Activated T-helper 2 cell treated with anti-CD3 and anti-CD28 coated beads, Interferon-gamma antibody, Interleukin-2, Interleukin-4, amounts not matched to agents 10 μg/mL and 5 μg/mL and 100 μg/mL, durations not matched to agents 14 hours and 24 hours and 36 hours (primary cell): ENCODE measurements around the gene ST7. TPM values are rescaled to one million over a fixed set of nuclear protein-coding genes. Genes with fewer than 3 reads are reported as not detected.
"Not testable (repeated sequence)": the region's sequence is repeated elsewhere in the genome, so short reads cannot be mapped to it uniquely, and the experiment has no call there.

Experiments used
- DNase-seq: peaks from one replicate; pipeline ENCODE4 v3.0.0; 2021; ENCODE audit warnings: low spot score
- H3K27ac Mint-ChIP-seq: one replicate; pipeline ENCODE4 v1.8.0; 2021; ENCODE audit warnings: mixed read lengths
- H3K27me3 Mint-ChIP-seq: one replicate; pipeline ENCODE4 v1.8.0; 2021; ENCODE audit warnings: low read depth, mixed read lengths
- H3K36me3 Mint-ChIP-seq: one replicate; pipeline ENCODE4 v1.8.0; 2021; ENCODE audit warnings: low read depth, mixed read lengths
- H3K4me1 Mint-ChIP-seq: one replicate; pipeline ENCODE4 v1.8.0; 2021; ENCODE audit warnings: low read depth, mixed read lengths
- H3K4me3 Mint-ChIP-seq: one replicate; pipeline ENCODE4 v1.8.0; 2021; ENCODE audit warnings: low read depth, mild to moderate bottlenecking, moderate library complexity, mixed read lengths
- H3K9me3 Mint-ChIP-seq: one replicate; pipeline ENCODE4 v1.8.0; 2021; ENCODE audit warnings: mixed read lengths
- intact Hi-C: fragments of 100-400 bp; cut with micrococcal nuclease; formaldehyde crosslinking; loops from one replicate; pipeline ENCODE4 v1.15.1; 2023
- total RNA-seq: library from RNA; stranded (reverse); gene quantifications from 2 replicates; pipeline ENCODE4 v1.2.3, GENCODE V29; 2022

ST7 gene
- total RNA-seq, 1 donor from 2014 or later: 8.0 TPM

DNA sequence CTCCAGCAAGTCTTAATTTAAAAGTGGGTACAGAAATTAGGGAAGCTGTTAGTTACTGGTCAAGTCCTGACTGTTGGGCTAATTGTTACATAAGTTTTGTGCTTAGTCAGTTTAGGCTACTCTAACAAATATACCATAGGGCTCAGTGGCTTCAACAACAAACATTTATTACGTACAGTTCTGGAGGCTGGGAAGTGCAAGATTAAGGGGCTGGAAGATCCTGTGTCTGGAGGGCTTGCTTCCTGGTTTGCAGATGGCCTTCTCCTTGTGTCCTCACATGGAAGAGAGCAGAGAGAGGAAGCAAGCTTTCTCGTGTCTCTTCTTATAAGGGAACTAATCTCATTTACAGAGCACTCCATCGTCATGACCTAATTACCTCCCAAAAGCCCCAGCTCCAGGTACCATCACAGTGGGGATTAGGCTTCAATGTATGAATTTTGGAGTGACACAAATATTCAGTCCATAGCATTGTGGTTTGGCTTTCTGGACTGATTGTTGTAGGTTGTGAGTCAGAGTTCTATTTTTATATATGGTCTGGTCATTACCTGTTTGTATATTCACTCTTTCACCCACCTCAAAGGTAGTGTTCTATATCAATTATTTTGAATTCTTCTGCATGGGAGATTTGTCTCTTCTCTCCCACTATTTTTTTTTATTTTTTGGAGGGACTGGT lies 17.1 kb downstream of the ST7 start:
- Mint-ChIP-seq H3K4me3 (no peak overlapping the region), H3K9me3 (no peaks in the 10 kb centered on the region), H3K4me1 (peaks cover 11% of the 10 kb centered on the region), H3K36me3 (no peaks in the 10 kb centered on the region), H3K27ac (no peak overlapping the region), H3K27me3 (peaks cover 3% of the 10 kb centered on the region)
- DNase-seq: no peak
- intact Hi-C loops: no loop called here

DNA sequence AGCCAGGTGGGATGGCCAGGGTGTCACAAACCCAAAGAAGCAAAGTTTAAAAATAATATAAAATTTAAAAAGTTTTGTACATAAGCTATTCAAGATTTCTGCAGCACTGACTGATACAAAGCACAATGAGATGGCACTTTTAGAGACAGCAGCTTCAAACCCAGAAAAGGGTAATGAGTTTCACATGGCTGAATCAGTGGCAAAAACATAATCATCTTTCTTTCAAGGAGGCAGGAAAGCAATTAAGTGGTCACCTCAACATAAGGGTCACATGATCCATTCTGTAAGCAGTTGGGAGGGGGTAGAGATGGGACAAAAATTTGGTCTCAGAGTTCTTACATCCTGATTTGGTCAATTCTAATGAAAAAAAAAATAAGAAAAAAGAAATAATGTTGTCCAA lies 17.9 kb downstream of the ST7 start:
- not testable (repeated sequence) for H3K27ac Mint-ChIP-seq

DNA sequence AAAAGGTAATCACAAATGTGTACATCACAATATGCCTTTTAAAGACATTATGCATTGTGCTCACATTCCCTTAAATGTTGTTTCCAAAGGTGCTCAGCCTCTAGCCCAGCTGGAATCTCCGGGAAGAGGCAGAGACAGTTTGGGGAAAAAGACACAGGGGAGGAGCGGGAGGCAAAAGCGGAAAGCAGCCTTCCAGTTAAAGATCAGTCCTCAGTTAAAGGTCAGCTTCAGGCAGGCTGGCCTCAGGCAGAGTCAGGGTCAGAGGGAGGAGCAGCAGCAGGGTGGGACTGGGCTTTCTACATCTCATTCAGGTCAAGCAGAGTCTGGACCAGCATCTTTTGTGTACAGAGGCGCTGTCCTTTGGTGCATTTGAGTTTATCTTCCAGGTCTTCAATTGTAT lies 18.6 kb downstream of the ST7 start:
- no peak for DNase-seq
- Mint-ChIP-seq H3K27ac (no peak overlapping the region), H3K9me3 (no peaks in the 10 kb centered on the region), H3K36me3 (no peaks in the 10 kb centered on the region), H3K4me3 (no peak overlapping the region), H3K27me3 (peaks cover 1% of the 10 kb centered on the region), H3K4me1 (peaks cover 11% of the 10 kb centered on the region)
- intact Hi-C loops: no loop called here

More for the DNA sequence above, 17.9 kb downstream of the ST7 start:
- H3K36me3 Mint-ChIP-seq, H3K27me3 Mint-ChIP-seq, H3K4me3 Mint-ChIP-seq, intact Hi-C loops, H3K9me3 Mint-ChIP-seq, DNase-seq: not testable (repeated sequence)
- peaks cover 11% of the 10 kb centered on the region for H3K4me1 Mint-ChIP-seq

DNA sequence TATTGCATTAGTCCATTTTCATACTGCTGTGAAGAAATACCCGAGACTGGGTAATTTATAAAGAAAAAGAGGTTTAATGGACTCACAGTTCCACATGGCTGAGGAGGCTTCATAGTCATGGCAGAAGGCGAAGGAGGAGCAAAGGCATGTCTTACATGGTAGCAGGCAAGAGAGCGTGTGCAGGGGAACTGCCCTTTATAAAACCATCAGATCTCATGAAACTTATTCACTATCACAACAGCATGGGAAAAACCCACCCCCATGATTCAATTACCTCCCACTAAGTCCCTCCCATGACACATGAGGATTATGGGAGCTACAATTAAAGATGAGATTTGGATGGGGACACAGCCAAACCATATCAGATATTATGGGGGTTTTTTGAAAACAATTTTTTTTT lies 21.7 kb downstream of the ST7 start:
- H3K4me3 Mint-ChIP-seq, H3K36me3 Mint-ChIP-seq, H3K27me3 Mint-ChIP-seq, intact Hi-C loops, DNase-seq, H3K9me3 Mint-ChIP-seq: not testable (repeated sequence)
- Mint-ChIP-seq H3K4me1 (peaks cover 11% of the 10 kb centered on the region), H3K27ac (peak overlapping the region; percentile 36)

DNA sequence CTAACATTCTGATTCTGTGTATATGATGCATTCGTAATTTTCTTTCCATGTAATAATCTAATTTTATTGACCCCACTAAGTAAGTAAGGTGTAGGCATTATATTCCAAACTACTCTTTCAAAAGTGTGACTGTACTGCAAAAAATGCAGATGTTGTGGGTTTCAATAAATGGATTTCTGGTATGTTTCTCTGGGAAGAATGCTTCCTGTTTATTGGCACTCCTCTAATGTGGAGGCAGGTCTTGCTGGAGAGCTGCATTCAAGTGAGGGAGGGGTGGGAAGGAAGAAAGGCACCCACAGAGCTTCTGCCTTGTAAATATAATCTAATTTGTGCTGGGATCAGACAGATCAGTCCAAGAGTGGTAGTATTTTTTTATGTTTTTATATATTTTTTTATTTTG lies 23.9 kb downstream of the ST7 start:
- no peak for DNase-seq
- no peaks in the 10 kb centered on the region for H3K27me3 Mint-ChIP-seq
- no peaks in the 10 kb centered on the region for H3K9me3 Mint-ChIP-seq
- H3K4me3 Mint-ChIP-seq: no peak overlapping the region
- intact Hi-C loops: no loop called here
- no peaks in the 10 kb centered on the region for H3K36me3 Mint-ChIP-seq
- H3K27ac Mint-ChIP-seq: no peak overlapping the region
- peaks cover 2% of the 10 kb centered on the region for H3K4me1 Mint-ChIP-seq

DNA sequence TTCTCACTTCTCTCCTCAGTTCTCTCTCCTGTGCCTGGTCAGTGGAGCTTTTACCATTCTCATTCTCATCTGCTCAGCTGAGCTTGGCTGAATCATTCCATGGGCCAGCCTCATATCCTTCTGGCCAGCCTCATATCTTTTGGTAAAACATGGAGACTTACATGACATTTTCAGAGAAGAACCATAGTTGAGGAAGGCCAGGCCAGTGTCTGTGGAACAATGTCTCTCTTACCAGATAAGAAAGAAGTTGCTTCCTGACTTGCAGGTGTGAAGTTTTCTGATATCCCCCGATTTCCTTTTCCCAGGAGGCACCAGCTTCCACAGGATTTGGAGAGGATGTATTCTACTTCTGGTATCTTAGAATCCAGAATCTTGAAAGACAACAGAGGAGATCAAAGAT lies 24.7 kb downstream of the ST7 start:
- no peaks in the 10 kb centered on the region for H3K36me3 Mint-ChIP-seq
- H3K9me3 Mint-ChIP-seq: no peaks in the 10 kb centered on the region
- no peak for DNase-seq
- no peaks in the 10 kb centered on the region for H3K27me3 Mint-ChIP-seq
- intact Hi-C loops: no loop called here
- no peak overlapping the region for H3K4me3 Mint-ChIP-seq
- H3K27ac Mint-ChIP-seq: no peak overlapping the region
- peaks cover 1% of the 10 kb centered on the region for H3K4me1 Mint-ChIP-seq

DNA sequence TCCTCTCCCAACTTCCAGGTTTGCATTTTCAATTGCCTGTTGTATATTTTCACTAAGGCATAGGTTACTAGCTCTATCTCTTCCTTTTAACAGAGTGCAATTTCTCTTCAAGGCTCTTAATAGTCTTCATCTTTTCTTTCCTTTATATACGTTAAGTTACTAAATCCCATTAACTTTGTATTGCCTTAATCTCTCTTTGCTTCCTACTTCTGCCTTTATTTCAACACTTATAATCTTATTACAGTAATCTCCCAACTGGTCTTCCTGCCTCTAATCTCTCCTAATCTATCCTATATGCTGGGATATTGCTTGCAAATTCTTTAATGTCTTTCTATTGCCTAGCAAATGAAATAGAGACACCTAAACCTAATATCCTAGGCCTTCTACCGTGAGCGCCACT lies 26.1 kb downstream of the ST7 start:
- Mint-ChIP-seq H3K4me1 (peaks cover 1% of the 10 kb centered on the region), H3K4me3 (no peak overlapping the region), H3K27me3 (no peaks in the 10 kb centered on the region), H3K27ac (no peak overlapping the region), H3K9me3 (no peaks in the 10 kb centered on the region), H3K36me3 (no peaks in the 10 kb centered on the region)
- intact Hi-C loops: no loop called here
- DNase-seq: no peak

DNA sequence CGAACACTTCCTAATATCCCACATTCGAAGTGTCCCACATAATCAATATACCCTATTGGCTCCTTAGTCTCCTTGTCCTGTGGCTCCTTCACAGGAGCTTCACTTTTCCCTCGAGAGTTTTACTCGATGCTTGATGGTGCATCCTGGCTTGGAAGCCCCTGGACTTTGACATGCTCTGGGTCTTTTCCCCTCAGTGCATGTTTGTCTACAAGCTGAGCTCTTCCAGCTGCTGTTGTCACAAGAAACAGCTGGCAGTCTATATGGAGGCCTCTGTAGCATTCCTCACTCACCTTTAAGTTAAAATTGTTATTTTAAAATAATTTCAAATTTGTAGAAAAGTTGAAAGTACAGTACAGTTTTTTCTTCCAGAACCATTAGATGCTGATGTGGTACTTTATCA lies 27.1 kb downstream of the ST7 start:
- no peak for DNase-seq
- H3K4me3 Mint-ChIP-seq: no peak overlapping the region
- intact Hi-C loops: no loop called here

DNA sequence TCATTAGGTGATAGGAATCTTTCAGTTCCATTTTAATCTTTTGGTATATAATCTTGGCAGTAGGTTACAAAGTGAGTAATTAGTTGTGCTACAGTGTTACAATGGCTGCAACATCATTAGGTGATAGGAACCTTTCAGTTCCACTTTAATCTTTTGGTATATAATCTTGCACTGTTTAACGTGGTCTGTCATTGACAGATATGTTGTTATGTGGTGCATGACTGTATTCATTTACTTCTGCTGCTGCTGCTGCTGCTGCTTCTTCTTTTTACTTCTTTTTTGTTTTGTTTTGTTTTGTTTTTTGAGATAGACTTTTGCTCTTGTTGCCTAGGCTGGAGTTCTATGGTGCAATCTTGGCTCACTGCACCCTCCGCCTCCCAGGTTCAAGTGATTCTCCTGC lies 28.6 kb downstream of the ST7 start:
- no peaks in the 10 kb centered on the region for H3K4me1 Mint-ChIP-seq
- H3K27ac Mint-ChIP-seq: no peak overlapping the region
- H3K27me3 Mint-ChIP-seq: no peaks in the 10 kb centered on the region
- H3K4me3 Mint-ChIP-seq: no peak overlapping the region
- no peaks in the 10 kb centered on the region for H3K36me3 Mint-ChIP-seq
- no peak for DNase-seq
- H3K9me3 Mint-ChIP-seq: no peaks in the 10 kb centered on the region
- intact Hi-C loops: no loop called here

More for the DNA sequence above, 27.1 kb downstream of the ST7 start:
- Mint-ChIP-seq H3K27me3 (no peaks in the 10 kb centered on the region), H3K4me1 (no peaks in the 10 kb centered on the region), H3K27ac (no peak overlapping the region), H3K36me3 (no peaks in the 10 kb centered on the region), H3K9me3 (no peaks in the 10 kb centered on the region)

DNA sequence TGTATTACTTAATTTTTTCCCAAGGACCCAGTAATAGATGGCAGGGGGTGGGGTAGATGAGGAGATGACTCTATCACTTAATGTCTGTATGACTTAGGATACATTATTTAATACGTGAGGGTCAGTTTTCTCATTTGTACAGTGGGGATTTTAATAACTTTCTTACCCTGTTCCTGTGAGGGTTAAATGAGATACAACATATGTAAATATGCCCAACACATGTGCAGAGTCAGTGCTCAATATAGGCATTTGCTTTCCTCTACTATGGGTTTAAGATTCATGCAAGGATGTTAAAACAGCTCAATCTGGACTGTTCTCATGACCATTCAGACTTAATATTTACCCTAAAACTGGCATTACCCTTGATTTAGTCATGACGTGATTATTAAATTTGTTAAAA lies 31.2 kb downstream of the ST7 start:
- H3K4me3 Mint-ChIP-seq: no peak overlapping the region
- no peak for DNase-seq
- H3K9me3 Mint-ChIP-seq: no peaks in the 10 kb centered on the region
- H3K4me1 Mint-ChIP-seq: peaks cover 2% of the 10 kb centered on the region
- H3K27ac Mint-ChIP-seq: no peak overlapping the region
- no peaks in the 10 kb centered on the region for H3K27me3 Mint-ChIP-seq
- intact Hi-C loops: loop anchor here (2.0 kb wide), 2 partner anchors 54 to 134 kb away; no protein-coding TSS in a partner anchor
- no peaks in the 10 kb centered on the region for H3K36me3 Mint-ChIP-seq

DNA sequence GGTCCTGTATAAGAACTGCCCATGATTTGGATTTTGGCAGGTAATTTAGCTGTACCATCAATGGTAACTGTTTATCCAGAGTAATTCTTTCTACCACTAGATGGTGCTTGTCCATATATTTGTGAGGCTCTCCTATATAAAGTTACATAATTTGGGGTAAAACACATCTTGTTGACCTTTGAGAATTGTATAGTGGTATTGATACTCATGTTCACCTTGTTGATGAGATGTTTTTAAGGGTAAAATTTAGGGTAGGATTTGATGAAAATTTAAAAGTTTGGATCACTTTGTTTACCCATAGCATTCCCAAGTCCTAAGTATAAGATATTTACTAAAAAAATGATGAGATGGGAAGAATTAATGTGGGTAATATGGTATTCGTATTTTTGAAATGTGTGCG lies 31.6 kb downstream of the ST7 start:
- Mint-ChIP-seq H3K9me3 (no peaks in the 10 kb centered on the region), H3K27me3 (peaks cover 1% of the 10 kb centered on the region), H3K36me3 (no peaks in the 10 kb centered on the region), H3K4me3 (no peak overlapping the region), H3K27ac (no peak overlapping the region), H3K4me1 (peaks cover 2% of the 10 kb centered on the region)
- no peak for DNase-seq
- intact Hi-C loops: loop anchor here (2.0 kb wide), 2 partner anchors 54 to 134 kb away; no protein-coding TSS in a partner anchor

DNA sequence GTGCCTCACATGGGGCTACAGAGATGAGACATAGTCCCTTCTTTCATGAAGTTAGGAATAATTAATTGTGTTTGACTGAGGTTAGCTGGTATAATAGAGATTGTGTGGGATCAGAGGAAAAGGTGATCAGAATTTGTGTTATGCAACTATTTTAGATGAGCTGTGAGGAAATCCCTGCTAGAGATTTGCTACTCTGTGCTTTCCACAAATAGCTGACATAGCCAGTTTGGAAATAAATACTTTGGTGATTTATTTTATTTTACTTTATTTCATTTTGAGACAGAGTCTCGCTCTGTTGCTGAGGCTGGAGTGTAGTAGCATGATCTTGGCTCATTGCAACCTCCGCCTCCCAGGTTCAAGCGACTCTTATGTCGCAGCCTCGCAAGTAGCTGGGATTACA lies 32.3 kb downstream of the ST7 start:
- Mint-ChIP-seq H3K4me3 (no peak overlapping the region), H3K27me3 (peaks cover 3% of the 10 kb centered on the region), H3K9me3 (no peaks in the 10 kb centered on the region), H3K4me1 (peaks cover 4% of the 10 kb centered on the region), H3K36me3 (no peaks in the 10 kb centered on the region), H3K27ac (no peak overlapping the region)
- DNase-seq: no peak
- intact Hi-C loops: loop anchor here (2.0 kb wide), 2 partner anchors 55 to 133 kb away; no protein-coding TSS in a partner anchor

DNA sequence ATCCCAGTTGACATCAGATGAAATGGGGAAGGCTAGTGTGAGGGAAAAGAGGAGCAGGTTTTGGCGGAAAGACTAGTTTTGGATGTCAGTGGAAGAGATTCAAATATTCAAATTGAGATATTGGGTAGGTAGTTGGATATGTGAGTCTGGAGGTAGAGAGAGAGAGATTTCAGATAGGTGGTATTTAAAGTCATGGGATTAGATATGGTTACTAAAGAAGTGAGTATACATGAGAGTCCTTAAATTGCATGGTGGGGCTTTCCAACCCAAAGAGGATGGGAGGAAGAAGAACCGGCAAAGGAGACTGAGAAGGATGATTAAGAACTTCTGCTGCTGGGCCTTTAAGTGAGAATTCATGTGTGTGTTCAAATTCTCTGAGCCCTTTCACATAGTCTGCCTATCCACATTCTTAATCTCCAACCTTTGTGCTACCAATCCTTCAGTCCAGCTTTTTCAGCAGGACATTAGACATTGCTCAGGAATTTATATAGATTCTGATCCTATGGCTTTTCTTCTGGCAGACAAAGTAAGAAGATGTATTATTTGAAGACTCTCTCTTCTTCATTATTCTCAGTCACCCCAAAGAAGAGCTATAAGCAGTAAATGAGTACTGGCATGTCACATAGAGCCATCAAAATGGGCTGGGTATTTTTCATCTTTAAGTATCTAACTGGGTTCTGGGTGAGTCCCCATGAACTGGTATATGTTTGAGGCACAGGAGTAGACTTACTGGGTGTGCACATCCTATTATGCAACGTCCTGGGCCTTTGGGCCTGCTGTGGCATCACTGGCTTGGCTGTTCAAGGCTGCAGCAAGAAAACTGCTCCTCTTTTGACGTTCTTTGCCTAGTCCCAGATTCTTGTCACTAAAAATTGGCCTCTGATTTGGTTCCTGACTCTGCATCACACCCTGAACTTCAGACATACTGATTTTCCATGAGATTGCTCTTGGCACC lies 33.6 kb downstream of the ST7 start:
- H3K36me3 Mint-ChIP-seq: no peaks in the 10 kb centered on the region
- H3K27ac Mint-ChIP-seq: no peak overlapping the region
- no peak for DNase-seq
- intact Hi-C loops: no loop called here
- H3K4me3 Mint-ChIP-seq: no peak overlapping the region
- no peaks in the 10 kb centered on the region for H3K9me3 Mint-ChIP-seq
- peaks cover 3% of the 10 kb centered on the region for H3K27me3 Mint-ChIP-seq
- peaks cover 4% of the 10 kb centered on the region for H3K4me1 Mint-ChIP-seq
